H1 (cell line): ENCODE measurements around the gene MFAP3L. TPM values are rescaled to one million over a fixed set of nuclear protein-coding genes. Genes with fewer than 3 reads are reported as not detected.

Experiments
- CTCF ChIA-PET: fragments of 300-600 bp; sonication (Branson Sonifier 250); formaldehyde crosslinking; loops from one replicate; lab custom pipeline; 2021; ENCODE audit not compliant: partially characterized antibody; lab: Charles Lee
- POLR2A ChIA-PET: fragments of 300-600 bp; sonication (Branson Sonifier 250); formaldehyde crosslinking; loops from one replicate; lab custom pipeline; 2021; ENCODE audit warnings: inconsistent platforms; ENCODE audit not compliant: partially characterized antibody; lab: Charles Lee
- DNase-seq, 2 experiments: peaks; one replicate each; pipeline versions ENCODE4 v3.0.0 to v3.0.0-alpha.2; 2010 to 2022; ENCODE audit warnings: low spot score in 2 of 2, low read depth in 1 of 2, mixed read lengths in 1 of 2
- FAIRE-seq: peaks from 2 replicates; lab custom pipeline; 2011; peaks lifted over from hg19 to GRCh38; lab: Jason Lieb, UNC
- H2AFZ ChIP-seq: 2 replicates; pipeline ENCODE4 v1.8.1; 2012; ENCODE audit warnings: low read length, inconsistent platforms
- H2AK5ac ChIP-seq: 2 replicates; pipeline ENCODE4 v1.6.1; 2013; ENCODE audit warnings: low read depth, low read length
- H2BK120ac ChIP-seq: replicated peaks from 2 replicates; pipeline ENCODE3; 2013; ENCODE audit warnings: low read depth, low read length, inconsistent platforms
- H2BK12ac ChIP-seq: 2 replicates; pipeline ENCODE4 v1.6.1; 2013; ENCODE audit warnings: low read depth, low read length
- H2BK15ac ChIP-seq: 2 replicates; pipeline ENCODE4 v1.6.1; 2013; ENCODE audit warnings: low read length
- H2BK20ac ChIP-seq: 2 replicates; pipeline ENCODE4 v1.6.1; 2013; ENCODE audit warnings: low read length
- H2BK5ac ChIP-seq: 2 replicates; pipeline ENCODE4 v1.6.1; 2013; ENCODE audit warnings: low read depth, low read length
- H3K14ac ChIP-seq: 2 replicates; pipeline ENCODE4 v1.6.1; 2013; ENCODE audit warnings: inconsistent platforms; ENCODE audit not compliant: insufficient read length
- H3K18ac ChIP-seq: 2 replicates; pipeline ENCODE4 v1.6.1; 2013; ENCODE audit warnings: low read length; ENCODE audit errors: extremely low read depth
- H3K23ac ChIP-seq: 2 replicates; pipeline ENCODE4 v1.6.1; 2013; ENCODE audit warnings: inconsistent platforms; ENCODE audit not compliant: insufficient read length
- H3K23me2 ChIP-seq: 2 replicates; pipeline ENCODE4 v1.6.1; 2013; ENCODE audit warnings: low read depth, low read length
- H3K27ac ChIP-seq: 2 replicates; pipeline ENCODE4 v1.6.1; 2011; ENCODE audit warnings: low read depth, low read length, inconsistent platforms
- H3K27me3 ChIP-seq, 4 experiments: replicated peaks in 1 of 4; 1 replicate in 1 of 4; 2 replicates in 3 of 4; pipeline versions ENCODE4 v1.6.1 to v1.8.1; 2011 to 2013; ENCODE audit warnings: low read length in 3 of 4, mild to moderate bottlenecking in 3 of 4, inconsistent platforms in 2 of 4, mixed read lengths in 2 of 4, moderate library complexity in 1 of 4; ENCODE audit not compliant: control insufficient read depth in 3 of 4, insufficient read depth in 3 of 4; ENCODE audit errors: extremely low read depth in 1 of 4
- H3K36me3 ChIP-seq, 4 experiments: 2 replicates each; pipeline versions ENCODE4 v1.6.1 to v1.8.1; 2011 to 2013; ENCODE audit warnings: mild to moderate bottlenecking in 4 of 4, low read length in 3 of 4, moderate library complexity in 2 of 4, control low read depth in 1 of 4, inconsistent platforms in 1 of 4; ENCODE audit not compliant: insufficient read depth in 4 of 4, control insufficient read depth in 2 of 4
- H3K4ac ChIP-seq: replicated peaks from 2 replicates; pipeline ENCODE3; 2013; ENCODE audit warnings: low read length, low read depth, mixed read lengths, inconsistent platforms; ENCODE audit not compliant: insufficient read length
- H3K4me1 ChIP-seq, 4 experiments: replicated peaks in 1 of 4; 1 replicate in 1 of 4; 2 replicates in 3 of 4; pipeline versions ENCODE4 v1.6.1 to v1.8.1; 2011 to 2013; ENCODE audit warnings: low read length in 3 of 4, inconsistent platforms in 2 of 4, mixed read lengths in 1 of 4; ENCODE audit not compliant: insufficient read depth in 4 of 4, control insufficient read depth in 3 of 4
- H3K4me2 ChIP-seq, 2 experiments: 2 replicates each; pipeline versions ENCODE4 v1.6.1 to v1.8.1; 2011 to 2013; ENCODE audit warnings: low read depth in 2 of 2, low read length in 2 of 2, control low read depth in 1 of 2, inconsistent platforms in 1 of 2, mild to moderate bottlenecking in 1 of 2; ENCODE audit not compliant: insufficient read depth in 1 of 2
- H3K4me3 ChIP-seq, 4 experiments: fragments of 200-600, 300-600 bp in 1 of 4; sonication (generic), shearing (Covaris generic), sonication (Bioruptor Twin) in 1 of 4; 2 replicates each; pipeline versions ENCODE4 v1.5.1 to v1.8.1; 2011 to 2016; ENCODE audit warnings: low read length in 4 of 4, low read depth in 3 of 4, control low read depth in 2 of 4, inconsistent platforms in 2 of 4, mild to moderate bottlenecking in 2 of 4, mixed read lengths in 1 of 4, moderate library complexity in 1 of 4; ENCODE audit not compliant: insufficient read depth in 2 of 4; ENCODE audit errors: extremely low read depth in 1 of 4
- H3K56ac ChIP-seq: replicated peaks from 2 replicates; pipeline ENCODE3; 2013; ENCODE audit warnings: low read depth, mild to moderate bottlenecking, mixed read lengths, low read length, inconsistent platforms; ENCODE audit not compliant: insufficient read length
- H3K79me1 ChIP-seq: 2 replicates; pipeline ENCODE4 v1.6.1; 2013; ENCODE audit warnings: low read depth, low read length, control low read depth
- H3K79me2 ChIP-seq, 2 experiments: 2 replicates each; pipeline versions ENCODE4 v1.6.1 to v1.8.1; 2012 to 2013; ENCODE audit warnings: low read length in 2 of 2, mild to moderate bottlenecking in 2 of 2, inconsistent platforms in 1 of 2; ENCODE audit not compliant: insufficient read depth in 2 of 2, control insufficient read depth in 1 of 2
- H3K9ac ChIP-seq, 4 experiments: replicated peaks in 1 of 4; 1 replicate in 1 of 4; 2 replicates in 3 of 4; pipeline versions ENCODE4 v1.6.1 to v1.8.1; 2011 to 2013; ENCODE audit warnings: low read depth in 3 of 4, low read length in 3 of 4, control low read depth in 2 of 4, mild to moderate bottlenecking in 2 of 4, moderate library complexity in 2 of 4, inconsistent platforms in 1 of 4; ENCODE audit errors: extremely low read depth in 1 of 4
- H3K9me3 ChIP-seq, 2 experiments: 2 replicates each; pipeline versions ENCODE4 v1.6.1 to v1.8.1; 2012 to 2013; ENCODE audit warnings: mild to moderate bottlenecking in 2 of 2, moderate library complexity in 2 of 2, control low read depth in 1 of 2, inconsistent platforms in 1 of 2, low read depth in 1 of 2, low read length in 1 of 2, mixed read lengths in 1 of 2; ENCODE audit not compliant: insufficient read depth in 2 of 2
- H4K20me1 ChIP-seq, 2 experiments: replicated peaks in 1 of 2; 2 replicates each; pipeline versions ENCODE3 to v1.8.1; 2011 to 2013; ENCODE audit warnings: inconsistent platforms in 2 of 2, low read length in 2 of 2, mild to moderate bottlenecking in 1 of 2; ENCODE audit not compliant: insufficient read depth in 2 of 2, control insufficient read depth in 1 of 2
- H4K5ac ChIP-seq: 2 replicates; pipeline ENCODE4 v1.6.1; 2013; ENCODE audit warnings: low read length, low read depth, mixed read lengths, inconsistent platforms; ENCODE audit not compliant: insufficient read length
- H4K8ac ChIP-seq: 2 replicates; pipeline ENCODE4 v1.8.0; 2013; ENCODE audit warnings: mild to moderate bottlenecking, moderate library complexity, low read length, inconsistent platforms; ENCODE audit not compliant: insufficient read depth; ENCODE audit errors: extremely low read depth
- H4K91ac ChIP-seq: replicated peaks from 2 replicates; pipeline ENCODE3; 2013; ENCODE audit warnings: low read length, mixed read lengths, inconsistent platforms; ENCODE audit not compliant: insufficient read length
- ASH2L ChIP-seq: fragments of 200-600, 300-600 bp; sonication (generic); IDR thresholded peaks from one replicate; pipeline ENCODE4 v1.7.1; 2017; ENCODE audit warnings: low read length
- BRCA1 ChIP-seq: IDR thresholded peaks from 2 replicates; pipeline ENCODE4 v1.6.1; 2012; ENCODE audit warnings: low read depth, low read length, improper control_type of control experiment
- CHD2 ChIP-seq: IDR thresholded peaks from 2 replicates; pipeline ENCODE4 v1.6.1; 2012; ENCODE audit warnings: low read length, improper control_type of control experiment
- CTBP2 ChIP-seq: IDR thresholded peaks from 2 replicates; pipeline ENCODE4 v1.7.0; 2011; ENCODE audit warnings: borderline replicate concordance, mild to moderate bottlenecking, moderate library complexity, mixed read lengths, low read length; ENCODE audit not compliant: insufficient read depth, insufficient read length
- GTF2F1 ChIP-seq: IDR thresholded peaks from 2 replicates; pipeline ENCODE4 v1.6.1; 2012; ENCODE audit warnings: low read depth, low read length, improper control_type of control experiment, borderline replicate concordance
- JUND ChIP-seq: IDR thresholded peaks from 2 replicates; pipeline ENCODE4 v1.6.1; 2011; ENCODE audit warnings: mild to moderate bottlenecking, improper control_type of control experiment, low read length
- NANOG ChIP-seq: IDR thresholded peaks from 2 replicates; pipeline ENCODE4 v1.6.1; 2011; ENCODE audit warnings: low read length, low read depth, mild to moderate bottlenecking, inconsistent platforms; ENCODE audit not compliant: insufficient read depth, poor library complexity, severe bottlenecking
- NRF1 ChIP-seq: IDR thresholded peaks from 2 replicates; pipeline ENCODE4 v1.6.1; 2011; ENCODE audit warnings: mild to moderate bottlenecking, low read depth, low read length, improper control_type of control experiment
- RAD21 ChIP-seq, 2 experiments: IDR thresholded peaks in 1 of 2; conservative IDR thresholded peaks in 1 of 2; 2 replicates each; pipeline ENCODE4 v1.6.1; 2011; ENCODE audit warnings: low read depth in 2 of 2, low read length in 2 of 2, improper control_type of control experiment in 1 of 2, inconsistent platforms in 1 of 2, mild to moderate bottlenecking in 1 of 2, moderate library complexity in 1 of 2
- RNF2 ChIP-seq: fragments of 200-900, 300-1000 bp; sonication (generic); IDR thresholded peaks from 2 replicates; pipeline ENCODE4 v1.7.1; 2016; ENCODE audit warnings: borderline replicate concordance, low read depth, mild to moderate bottlenecking, antibody characterized with exemption, low read length; ENCODE audit not compliant: poor library complexity, severe bottlenecking; ENCODE audit errors: missing control alignments
- SRF ChIP-seq: IDR thresholded peaks from 2 replicates; pipeline ENCODE4 v1.6.1; 2011; ENCODE audit warnings: mild to moderate bottlenecking, low read depth, low read length, moderate library complexity
- TAF1 ChIP-seq: IDR thresholded peaks from 2 replicates; pipeline ENCODE4 v1.6.1; 2011; ENCODE audit warnings: mild to moderate bottlenecking, low read depth, low read length
- USF2 ChIP-seq: IDR thresholded peaks from 2 replicates; pipeline ENCODE4 v1.6.1; 2011; ENCODE audit warnings: low read length, improper control_type of control experiment
- WGBS, 2 experiments: shearing (Covaris generic) in 1 of 2; methylation state at CpG; one replicate each; pipeline versions ENCODE4 v1.1.6 to v1.1.7; 2013 to 2015; ENCODE audit warnings: low lambda C conversion rate in 2 of 2, mixed read lengths in 2 of 2, inconsistent platforms in 1 of 2, low coverage in 1 of 2, missing lambda C conversion rate in 1 of 2; ENCODE audit not compliant: insufficient replicate concordance in 2 of 2, insufficient coverage in 1 of 2, insufficient read length in 1 of 2; ENCODE audit errors: extremely low coverage in 1 of 2, missing lambda C conversion rate in 1 of 2; 5-methylcytosine and 5-hydroxymethylcytosine counted together
- polyA plus RNA-seq, 7 experiments: library from polyadenylated mRNA; depleted of rRNA in 3 of 7; stranded (reverse) in 5 of 7; unstranded in 2 of 7; fragments of >200 nt in 5 of 7; fragments of 200-250 nt in 2 of 7; gene quantifications; 1 replicate in 5 of 7; 2 replicates in 1 of 7; 4 replicates in 1 of 7; pipeline versions ENCODE4 v1.2.1 to v1.2.3, GENCODE V29; 2011 to 2013; ENCODE audit warnings: missing spikeins in 2 of 7, mixed read lengths in 2 of 7
- total RNA-seq: library from RNA; stranded (reverse); fragmentation: NEBNext Ultra II Directional; extraction: Animal tissue kit (Norgen Biotek cat#: 25700); gene quantifications from 2 replicates; pipeline ENCODE4 v1.2.1, GENCODE V29; 2021

The MFAP3L gene
- total and polyA plus RNA-seq, 2 of the 8 experiments (the other 6 are each of a cell fraction or from before 2014, with no cell fraction given) = 7.0 to 9.8 TPM

GRCh38 chr4:169958629-169959028 is 67.6 kb downstream of the MFAP3L start:
- H3K9me3 ChIP-seq = no peaks in the 10 kb centered on the region
- no peaks in the 10 kb centered on the region; the same call in 1 of the 2 replicates for H3K23me2 ChIP-seq
- H3K18ac ChIP-seq = no peak overlapping the region
- H2BK20ac ChIP-seq = no peak overlapping the region
- H3K4me2 ChIP-seq = no peak overlapping the region
- H3K56ac ChIP-seq = no peak overlapping the region
- H3K4ac ChIP-seq = no peak overlapping the region
- no peak overlapping the region for H2BK15ac ChIP-seq
- H4K91ac ChIP-seq = no peak overlapping the region
- FAIRE-seq = no peak
- no peak overlapping the region for H2BK12ac ChIP-seq
- no peak overlapping the region for H3K4me3 ChIP-seq
- H3K27ac ChIP-seq = no peak overlapping the region
- H2AK5ac ChIP-seq = no peak overlapping the region
- no peak overlapping the region for H2BK120ac ChIP-seq
- H4K20me1 ChIP-seq = no peaks in the 10 kb centered on the region
- ChIA-PET CTCF (no interaction called here), POLR2A (no interaction called here)
- no peak for DNase-seq
- no peak overlapping the region for H3K9ac ChIP-seq
- H3K36me3 ChIP-seq = no peaks in the 10 kb centered on the region
- H3K23ac ChIP-seq = no peak overlapping the region
- no peak overlapping the region for H4K8ac ChIP-seq
- no peak overlapping the region for H4K5ac ChIP-seq
- no peak overlapping the region for H2BK5ac ChIP-seq
- H3K27me3 ChIP-seq = no peaks in the 10 kb centered on the region
- H3K14ac ChIP-seq = no peak overlapping the region
- 86% methylated on average over 7 of the region's 7 CpGs; no CpG with 5 or more reads in 1 of the 2 experiments for WGBS, 2 experiments
- H3K4me1 ChIP-seq = peaks cover 0 to 9% (median 7%) of the 10 kb centered on the region in 4 experiments; a peak in 5 of 7 replicates
- no peaks in the 10 kb centered on the region for H3K79me1 ChIP-seq
- no peak overlapping the region for H2AFZ ChIP-seq
- no peaks in the 10 kb centered on the region for H3K79me2 ChIP-seq
- no peak for TF ChIP-seq RAD21 (IDR thresholded peaks at IDR 0.05 in 1 of 2, conservative IDR thresholded peaks at IDR 0.05 in 1 of 2; ENCODE audit: low read depth in 2 of 2, low read length in 2 of 2)
- no peak for TF ChIP-seq GTF2F1
- no peak for TF ChIP-seq USF2
- no peak for TF ChIP-seq CTBP2
- TF ChIP-seq RNF2 = no peak
- no peak for TF ChIP-seq CHD2
- no peak for TF ChIP-seq SRF
- TF ChIP-seq TAF1 = no peak
- no peak for TF ChIP-seq BRCA1
- no peak for TF ChIP-seq ASH2L
- no peak for TF ChIP-seq NRF1
- TF ChIP-seq JUND = no peak
- TF ChIP-seq NANOG = no peak
